Measurements from ENCODE around the gene DAB1. TPM values are rescaled to one million over a fixed set of nuclear protein-coding genes. Genes with fewer than 3 reads are reported as not detected.

DAB1 gene
- total RNA-seq, 3 donors from 2014 or later (not counting 1 experiment from before 2014, with no cell fraction given): 0.41 TPM; not detected in 2

DNA sequence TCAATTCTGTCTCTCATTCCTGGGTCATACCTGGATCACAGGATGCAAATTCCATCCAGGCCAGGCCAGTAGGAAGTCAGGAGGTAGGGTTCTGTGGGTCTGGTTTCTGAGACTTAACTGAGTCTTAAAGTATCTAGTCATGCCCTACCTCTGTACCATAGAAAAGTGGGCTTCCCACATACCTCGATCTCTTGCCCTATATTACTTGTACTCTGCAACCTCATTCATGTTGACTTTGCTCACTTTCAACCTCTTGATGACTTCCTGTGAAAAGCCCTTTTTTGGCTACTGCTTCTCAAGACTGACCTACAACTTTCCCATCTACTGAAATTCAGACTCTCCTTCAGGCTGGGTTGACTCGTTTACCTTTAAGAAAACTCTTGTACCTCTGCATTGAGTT, 329.1 kb downstream of the DAB1 start:
- no peaks in the 10 kb centered on the region for H3K27me3 ChIP-seq (ENCODE audit: control insufficient read depth, insufficient read depth, low read length)
- no peak for DNase-seq
- Mint-ChIP-seq H3K36me3 (no peaks in the 10 kb centered on the region), H3K4me1 (no peaks in the 10 kb centered on the region), H3K4me3 (no peak overlapping the region), H3K9me3 (peaks cover 0 to 2% of the 10 kb centered on the region in 2 donors), H3K27ac (no peak overlapping the region), H3K27me3 (ENCODE audit: low read depth in 2 of 2) (no peaks in the 10 kb centered on the region)
- H3K27ac ChIP-seq (ENCODE audit: low read length): no peak overlapping the region
- intact Hi-C loops (cut with micrococcal nuclease): no loop called here
- H3K4me1 ChIP-seq (ENCODE audit: control insufficient read depth, insufficient read depth, low read length): no peaks in the 10 kb centered on the region
- no peaks in the 10 kb centered on the region for H3K36me3 ChIP-seq (ENCODE audit: control insufficient read depth, insufficient read depth, low read length)
- no peaks in the 10 kb centered on the region for H3K9me3 ChIP-seq (ENCODE audit: control insufficient read depth, insufficient read depth, low read length)
- H3K4me3 ChIP-seq (ENCODE audit: low read length): no peak overlapping the region
- no peak for ATAC-seq
- WGBS (ENCODE audit: insufficient coverage): 87% methylated on average over 2 of the region's 2 CpGs
- TF ChIP-seq CTCF (IDR thresholded peaks at IDR 0.05): no peak

GRCh38 chr1:57093122-57093521, 330.7 kb downstream of the DAB1 start:
- no peaks in the 10 kb centered on the region for H3K4me1 ChIP-seq (ENCODE audit: control insufficient read depth, insufficient read depth, low read length)
- H3K4me1 Mint-ChIP-seq: no peaks in the 10 kb centered on the region
- H3K4me3 ChIP-seq (ENCODE audit: low read length): no peak overlapping the region
- WGBS (ENCODE audit: insufficient coverage): 93% methylated on average over 2 of the region's 3 CpGs
- H3K27me3 ChIP-seq (ENCODE audit: control insufficient read depth, insufficient read depth, low read length): no peaks in the 10 kb centered on the region
- H3K36me3 Mint-ChIP-seq: no peaks in the 10 kb centered on the region
- no peak for DNase-seq
- no peaks in the 10 kb centered on the region for H3K36me3 ChIP-seq (ENCODE audit: control insufficient read depth, insufficient read depth, low read length)
- intact Hi-C loops (cut with micrococcal nuclease): no loop called here
- no peaks in the 10 kb centered on the region for H3K27me3 Mint-ChIP-seq (ENCODE audit: low read depth in 2 of 2)
- no peak overlapping the region for H3K4me3 Mint-ChIP-seq
- TF ChIP-seq CTCF (IDR thresholded peaks at IDR 0.05): no peak
- H3K27ac ChIP-seq (ENCODE audit: low read length): no peak overlapping the region
- no peak for ATAC-seq
- H3K9me3 ChIP-seq (ENCODE audit: control insufficient read depth, insufficient read depth, low read length): no peaks in the 10 kb centered on the region
- H3K27ac Mint-ChIP-seq: no peak overlapping the region
- H3K9me3 Mint-ChIP-seq: peaks cover 0 to 2% of the 10 kb centered on the region in 2 donors

DNA sequence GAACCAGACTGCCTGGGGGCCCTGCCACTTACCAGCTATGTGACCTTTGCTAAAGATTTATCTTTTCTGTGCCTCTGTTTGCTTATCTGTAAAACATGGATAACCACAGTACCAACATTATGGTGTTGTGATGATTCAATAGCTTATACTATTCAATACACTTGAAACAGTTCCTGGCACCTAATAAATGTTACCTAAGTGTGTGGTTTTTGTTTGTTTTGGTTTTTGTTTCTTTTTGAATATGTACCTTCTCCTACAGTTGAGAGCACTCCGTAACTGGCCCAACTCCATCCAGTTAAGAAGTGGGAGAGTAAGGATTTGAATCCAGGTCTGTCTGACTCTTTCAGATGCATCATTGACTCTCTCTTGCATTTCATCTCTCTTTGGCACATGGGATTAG, 332.2 kb downstream of the DAB1 start:
- intact Hi-C loops (cut with micrococcal nuclease): no loop called here
- Mint-ChIP-seq H3K4me3 (no peak overlapping the region), H3K27ac (no peak overlapping the region), H3K27me3 (ENCODE audit: low read depth in 2 of 2) (no peaks in the 10 kb centered on the region), H3K4me1 (no peaks in the 10 kb centered on the region), H3K36me3 (no peaks in the 10 kb centered on the region), H3K9me3 (peaks cover 0 to 2% of the 10 kb centered on the region in 2 donors)
- TF ChIP-seq CTCF (IDR thresholded peaks at IDR 0.05): no peak
- Histone ChIP-seq H3K27ac (ENCODE audit: low read length) (no peak overlapping the region), H3K4me1 (ENCODE audit: control insufficient read depth, insufficient read depth, low read length) (no peaks in the 10 kb centered on the region), H3K27me3 (ENCODE audit: control insufficient read depth, insufficient read depth, low read length) (no peaks in the 10 kb centered on the region), H3K36me3 (ENCODE audit: control insufficient read depth, insufficient read depth, low read length) (no peaks in the 10 kb centered on the region), H3K9me3 (ENCODE audit: control insufficient read depth, insufficient read depth, low read length) (no peaks in the 10 kb centered on the region), H3K4me3 (ENCODE audit: low read length) (no peak overlapping the region)
- ATAC-seq (no peak), DNase-seq (no peak)
- no CpG with 5 or more reads among the region's 1 CpG for WGBS (ENCODE audit: insufficient coverage)

- Mint-ChIP-seq H3K4me1 (no peaks in the 10 kb centered on the region), H3K4me3 (no peak overlapping the region), H3K27ac (no peak overlapping the region), H3K36me3 (no peaks in the 10 kb centered on the region), H3K27me3 (ENCODE audit: low read depth in 2 of 2) (no peaks in the 10 kb centered on the region), H3K9me3 (peaks cover 0 to 1% of the 10 kb centered on the region in 2 donors)
- no peak for DNase-seq
- Histone ChIP-seq H3K9me3 (ENCODE audit: control insufficient read depth, insufficient read depth, low read length) (no peaks in the 10 kb centered on the region), H3K4me3 (ENCODE audit: low read length) (no peak overlapping the region), H3K4me1 (ENCODE audit: control insufficient read depth, insufficient read depth, low read length) (no peaks in the 10 kb centered on the region), H3K27ac (ENCODE audit: low read length) (no peak overlapping the region), H3K27me3 (ENCODE audit: control insufficient read depth, insufficient read depth, low read length) (no peaks in the 10 kb centered on the region), H3K36me3 (ENCODE audit: control insufficient read depth, insufficient read depth, low read length) (no peaks in the 10 kb centered on the region)
- intact Hi-C loops (cut with micrococcal nuclease): no loop called here
- 93% methylated on average over 3 of the region's 3 CpGs for WGBS (ENCODE audit: insufficient coverage)
- no peak for ATAC-seq
- TF ChIP-seq CTCF (IDR thresholded peaks at IDR 0.05): no peak
Measured at GRCh38 chr1:57089855-57090254, 334.0 kb downstream of the DAB1 start.

Measured in natural killer cell (primary cell).